H9 (cell line): ENCODE measurements around the gene GPR137. TPM values are rescaled to one million over a fixed set of nuclear protein-coding genes. Genes with fewer than 3 reads are reported as not detected.

Source experiments
- DNase-seq: peaks from one replicate; pipeline ENCODE4 v3.0.0-alpha.2; 2017
- H2AFZ ChIP-seq: one replicate; pipeline ENCODE4 v1.6.1; 2013; ENCODE audit warnings: mild to moderate bottlenecking, low read length, control low read depth, moderate library complexity
- H2AK5ac ChIP-seq: 2 replicates; pipeline ENCODE4 v1.6.1; 2013; ENCODE audit warnings: low read length, control low read depth, mixed read lengths; ENCODE audit not compliant: insufficient read length
- H2BK120ac ChIP-seq: one replicate; pipeline ENCODE4 v1.6.1; 2013; ENCODE audit warnings: low read depth, mild to moderate bottlenecking, low read length, control low read depth, inconsistent platforms; ENCODE audit not compliant: poor library complexity, severe bottlenecking
- H2BK12ac ChIP-seq: 2 replicates; pipeline ENCODE4 v1.6.1; 2013; ENCODE audit warnings: low read length, control low read depth, mixed read lengths, low read depth; ENCODE audit not compliant: insufficient read length
- H2BK15ac ChIP-seq: 2 replicates; pipeline ENCODE4 v1.6.1; 2013; ENCODE audit warnings: low read depth, low read length, control low read depth
- H2BK20ac ChIP-seq: one replicate; pipeline ENCODE4 v1.6.1; 2013; ENCODE audit warnings: low read depth, mild to moderate bottlenecking, low read length, control low read depth, inconsistent platforms; ENCODE audit not compliant: poor library complexity, severe bottlenecking
- H2BK5ac ChIP-seq: 2 replicates; pipeline ENCODE4 v1.6.1; 2013; ENCODE audit warnings: low read length, control low read depth, mixed read lengths; ENCODE audit not compliant: insufficient read length
- H3K14ac ChIP-seq: 2 replicates; pipeline ENCODE4 v1.6.1; 2013; ENCODE audit warnings: low read length, control low read depth; ENCODE audit not compliant: insufficient read depth
- H3K18ac ChIP-seq: 2 replicates; pipeline ENCODE4 v1.6.1; 2013; ENCODE audit warnings: low read depth, mild to moderate bottlenecking, mixed read lengths, low read length, control low read depth; ENCODE audit not compliant: insufficient read length
- H3K23ac ChIP-seq: 2 replicates; pipeline ENCODE4 v1.6.1; 2013; ENCODE audit warnings: low read length, control low read depth, mixed read lengths, low read depth; ENCODE audit not compliant: insufficient read length
- H3K23me2 ChIP-seq: 2 replicates; pipeline ENCODE4 v1.6.1; 2013; ENCODE audit warnings: low read depth, mild to moderate bottlenecking, mixed read lengths, low read length, control low read depth; ENCODE audit not compliant: insufficient read length, poor library complexity, severe bottlenecking
- H3K27ac ChIP-seq: 2 replicates; pipeline ENCODE4 v1.5.1; 2013; ENCODE audit warnings: low read length, control low read depth, mixed read lengths, low read depth; ENCODE audit not compliant: insufficient read length
- H3K27me3 ChIP-seq: 2 replicates; pipeline ENCODE4 v1.6.1; 2013; ENCODE audit warnings: low read length, control low read depth, inconsistent platforms; ENCODE audit not compliant: insufficient read depth
- H3K4ac ChIP-seq: 2 replicates; pipeline ENCODE4 v1.6.1; 2013; ENCODE audit warnings: low read depth, mild to moderate bottlenecking, control low read depth, inconsistent platforms, low read length, moderate library complexity
- H3K4me1 ChIP-seq: 2 replicates; pipeline ENCODE4 v1.6.1; 2013; ENCODE audit warnings: low read length, control low read depth, inconsistent platforms; ENCODE audit not compliant: insufficient read depth
- H3K4me2 ChIP-seq: 2 replicates; pipeline ENCODE4 v1.6.1; 2013; ENCODE audit warnings: low read length, control low read depth, mixed read lengths; ENCODE audit not compliant: insufficient read length, insufficient read depth
- H3K56ac ChIP-seq: 2 replicates; pipeline ENCODE4 v1.6.1; 2013; ENCODE audit warnings: low read depth, mild to moderate bottlenecking, mixed read lengths, low read length, control low read depth; ENCODE audit not compliant: insufficient read length
- H3K79me1 ChIP-seq: 2 replicates; pipeline ENCODE4 v1.6.1; 2013; ENCODE audit warnings: low read depth, mild to moderate bottlenecking, moderate library complexity, low read length, control low read depth, inconsistent platforms; ENCODE audit not compliant: insufficient read depth, poor library complexity, severe bottlenecking
- H3K79me2 ChIP-seq: 2 replicates; pipeline ENCODE4 v1.6.1; 2013; ENCODE audit warnings: low read length, control low read depth, inconsistent platforms; ENCODE audit not compliant: insufficient read depth
- H3K9ac ChIP-seq: 2 replicates; pipeline ENCODE4 v1.6.1; 2013; ENCODE audit warnings: low read length, control low read depth, mixed read lengths; ENCODE audit not compliant: insufficient read length; ENCODE audit errors: extremely low read depth
- H3K9me3 ChIP-seq: one replicate; pipeline ENCODE4 v1.6.1; 2013; ENCODE audit warnings: low read depth, low read length, inconsistent platforms; ENCODE audit not compliant: control insufficient read depth
- H3T11ph ChIP-seq: one replicate; pipeline ENCODE4 v1.6.1; 2013; ENCODE audit warnings: mild to moderate bottlenecking, low read length, control low read depth, inconsistent platforms
- H4K20me1 ChIP-seq: one replicate; pipeline ENCODE4 v1.6.1; 2013; ENCODE audit not compliant: control insufficient read depth, insufficient read length, insufficient read depth
- H4K5ac ChIP-seq: 2 replicates; pipeline ENCODE4 v1.6.1; 2013; ENCODE audit warnings: low read depth, mild to moderate bottlenecking, mixed read lengths, low read length, control low read depth; ENCODE audit not compliant: insufficient read length
- H4K8ac ChIP-seq: replicated peaks from 2 replicates; pipeline ENCODE4 v1.6.1; 2013; ENCODE audit warnings: low read length, control low read depth, mixed read lengths, low read depth; ENCODE audit not compliant: insufficient read length
- H4K91ac ChIP-seq: 2 replicates; pipeline ENCODE4 v1.6.1; 2013; ENCODE audit warnings: low read depth, mild to moderate bottlenecking, moderate library complexity, mixed read lengths, low read length, control low read depth; ENCODE audit not compliant: insufficient read length
- H3K27ac Mint-ChIP-seq, 3 experiments: 2 replicates in 2 of 3; 3 replicates in 1 of 3; pipeline ENCODE4 v1.8.0; 2020 to 2021; ENCODE audit warnings: mixed read lengths in 3 of 3, mild to moderate bottlenecking in 1 of 3, moderate library complexity in 1 of 3
- H3K27me3 Mint-ChIP-seq: 2 replicates; pipeline ENCODE4 v1.8.0; 2021; ENCODE audit warnings: low read depth, mild to moderate bottlenecking, moderate library complexity, mixed read lengths
- H3K36me3 Mint-ChIP-seq, 3 experiments: 2 replicates in 2 of 3; 3 replicates in 1 of 3; pipeline ENCODE4 v1.8.0; 2020 to 2021; ENCODE audit warnings: low read depth in 3 of 3, mixed read lengths in 3 of 3; ENCODE audit not compliant: insufficient read depth in 1 of 3
- H3K4me1 Mint-ChIP-seq, 2 experiments: 2 replicates each; pipeline ENCODE4 v1.8.0; 2020; ENCODE audit warnings: mixed read lengths in 2 of 2
- H3K4me3 Mint-ChIP-seq, 2 experiments: 2 replicates in 1 of 2; 3 replicates in 1 of 2; pipeline ENCODE4 v1.8.0; 2020 to 2021; ENCODE audit warnings: mild to moderate bottlenecking in 2 of 2, mixed read lengths in 2 of 2, moderate library complexity in 1 of 2
- H3K9me3 Mint-ChIP-seq, 2 experiments: 2 replicates in 1 of 2; 3 replicates in 1 of 2; pipeline ENCODE4 v1.8.0; 2020; ENCODE audit warnings: mild to moderate bottlenecking in 2 of 2, mixed read lengths in 2 of 2, moderate library complexity in 1 of 2
- WGBS: extraction: QIAGEN DNeasy Blood & Tissue Kit; methylation state at CpG from one replicate; pipeline ENCODE4 v1.1.7; 2013; ENCODE audit warnings: missing lambda C conversion rate, low lambda C conversion rate, mixed read lengths; ENCODE audit not compliant: insufficient read length; ENCODE audit errors: extremely low coverage; 5-methylcytosine and 5-hydroxymethylcytosine counted together
- total RNA-seq: library from RNA; stranded (reverse); gene quantifications from 2 replicates; pipeline ENCODE4 v1.2.1, GENCODE V29; 2021
- TF ChIP-seq, protein P1 (sequence below): fragments of 200-600 bp; sonication (generic); conservative IDR thresholded peaks from 3 replicates; pipeline ENCODE4 v1.8.0; 2021; ENCODE audit warnings: antibody characterized with exemption, mild to moderate bottlenecking

The GPR137 gene
- total RNA-seq, 1 experiment from 2014 or later: 39.6 TPM

DNA sequence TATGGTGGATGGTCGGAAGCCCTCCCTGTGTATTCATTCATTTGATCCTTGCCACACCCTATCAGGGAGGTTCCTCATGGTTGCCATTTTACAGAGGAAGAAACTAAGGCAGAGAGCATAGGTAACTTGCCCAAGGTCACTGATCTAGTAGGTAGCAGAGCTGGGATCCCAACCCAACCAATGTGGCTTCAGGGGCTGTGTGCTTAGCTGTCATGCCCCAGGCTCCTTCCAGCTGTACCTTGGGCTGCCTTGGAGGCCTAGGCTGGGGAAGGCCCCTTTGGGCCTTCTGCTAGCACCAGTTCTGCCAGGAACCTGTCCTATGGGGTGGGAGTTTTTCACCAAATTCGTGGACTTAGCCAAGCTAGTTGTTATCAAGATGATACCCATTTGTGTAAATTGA, 9.8 kb upstream of the GPR137 start:
- H2BK120ac ChIP-seq: no peak overlapping the region
- no peak overlapping the region for H3K27ac Mint-ChIP-seq

More for the DNA sequence above, 9.8 kb upstream of the GPR137 start:
- Histone ChIP-seq H3K27ac (no peak overlapping the region), H3K4ac (no peak overlapping the region), H3K4me2 (no peak overlapping the region), H3K23ac (no peak overlapping the region), H2AFZ (no peak overlapping the region), H4K5ac (no peak overlapping the region), H3K56ac (no peak overlapping the region), H3K9me3 (no peaks in the 10 kb centered on the region), H3K79me2 (no peaks in the 10 kb centered on the region), H2BK20ac (no peak overlapping the region), H3K4me1 (no peaks in the 10 kb centered on the region), H3K23me2 (peaks cover 5% of the 10 kb centered on the region), H2BK12ac (no peak overlapping the region), H3K14ac (no peak overlapping the region), H4K91ac (no peak overlapping the region), H2BK15ac (no peak overlapping the region), H4K20me1 (peaks cover 2% of the 10 kb centered on the region), H3T11ph (no peak overlapping the region), H4K8ac (no peak overlapping the region), H3K9ac (no peak overlapping the region), H2BK5ac (no peak overlapping the region), H3K79me1 (no peaks in the 10 kb centered on the region), H2AK5ac (no peak overlapping the region), H3K18ac (no peak overlapping the region), H3K27me3 (no peaks in the 10 kb centered on the region)
- no peaks in the 10 kb centered on the region; the same call in none of the 2 replicates for H3K27me3 Mint-ChIP-seq
- DNase-seq: no peak
- no peak overlapping the region for H3K4me3 Mint-ChIP-seq
- TF ChIP-seq, protein P1, sequence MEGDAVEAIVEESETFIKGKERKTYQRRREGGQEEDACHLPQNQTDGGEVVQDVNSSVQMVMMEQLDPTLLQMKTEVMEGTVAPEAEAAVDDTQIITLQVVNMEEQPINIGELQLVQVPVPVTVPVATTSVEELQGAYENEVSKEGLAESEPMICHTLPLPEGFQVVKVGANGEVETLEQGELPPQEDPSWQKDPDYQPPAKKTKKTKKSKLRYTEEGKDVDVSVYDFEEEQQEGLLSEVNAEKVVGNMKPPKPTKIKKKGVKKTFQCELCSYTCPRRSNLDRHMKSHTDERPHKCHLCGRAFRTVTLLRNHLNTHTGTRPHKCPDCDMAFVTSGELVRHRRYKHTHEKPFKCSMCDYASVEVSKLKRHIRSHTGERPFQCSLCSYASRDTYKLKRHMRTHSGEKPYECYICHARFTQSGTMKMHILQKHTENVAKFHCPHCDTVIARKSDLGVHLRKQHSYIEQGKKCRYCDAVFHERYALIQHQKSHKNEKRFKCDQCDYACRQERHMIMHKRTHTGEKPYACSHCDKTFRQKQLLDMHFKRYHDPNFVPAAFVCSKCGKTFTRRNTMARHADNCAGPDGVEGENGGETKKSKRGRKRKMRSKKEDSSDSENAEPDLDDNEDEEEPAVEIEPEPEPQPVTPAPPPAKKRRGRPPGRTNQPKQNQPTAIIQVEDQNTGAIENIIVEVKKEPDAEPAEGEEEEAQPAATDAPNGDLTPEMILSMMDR: no peak
- H3K4me1 Mint-ChIP-seq: peaks cover 12 to 16% of the 10 kb centered on the region in 2 experiments
- H3K9me3 Mint-ChIP-seq: no peaks in the 10 kb centered on the region
- WGBS: no CpG with 5 or more reads among the region's 2 CpGs
- H3K36me3 Mint-ChIP-seq: peaks cover 0 to 9% (median 6%) of the 10 kb centered on the region in 3 experiments; a peak in 4 of 7 replicates
